A673 (cell line): ENCODE measurements around the gene LINGO1. TPM values are rescaled to one million over a fixed set of nuclear protein-coding genes. Genes with fewer than 3 reads are reported as not detected.

Experiments
- BruUV-seq: library from RNA; stranded (reverse); fragments of 400-500 nt; replicated peaks from 2 replicates; lab custom pipeline; 2021; lab: Mats Ljungman, UMichigan
- CTCF ChIA-PET: fragments of 300-600 bp; sonication (Branson Sonifier 250); formaldehyde crosslinking; loops from one replicate; lab custom pipeline; 2022; ENCODE audit warnings: antibody characterized with exemption; lab: Charles Lee
- POLR2A ChIA-PET: fragments of 300-600 bp; sonication (Branson Sonifier 250); formaldehyde crosslinking; loops from one replicate; lab custom pipeline; 2022; ENCODE audit warnings: antibody characterized with exemption; ENCODE audit not compliant: low non-redundant PET; lab: Charles Lee
- DNase-seq: peaks from one replicate; pipeline ENCODE4 v3.0.0-alpha.2; 2015; ENCODE audit warnings: low spot score
- H3K27ac ChIP-seq: fragments of 200-600 bp; sonication (generic); 2 replicates; pipeline ENCODE4 v1.5.1; 2016; ENCODE audit warnings: mixed run types, low read depth, mild to moderate bottlenecking, mixed read lengths, antibody characterized with exemption, low read length; ENCODE audit not compliant: poor library complexity, severe bottlenecking
- H3K27me3 ChIP-seq: fragments of 200-600 bp; sonication (generic); replicated peaks from 2 replicates; pipeline ENCODE4 v1.6.1; 2017; ENCODE audit warnings: mixed run types, low read depth, mild to moderate bottlenecking, mixed read lengths, antibody characterized with exemption, low read length; ENCODE audit not compliant: insufficient read depth, poor library complexity
- H3K36me3 ChIP-seq: fragments of 200-600 bp; sonication (generic); 2 replicates; pipeline ENCODE4 v1.6.1; 2016; ENCODE audit warnings: mixed run types, mild to moderate bottlenecking, mixed read lengths, antibody characterized with exemption, low read length; ENCODE audit not compliant: insufficient read depth, poor library complexity, severe bottlenecking
- H3K4me1 ChIP-seq: fragments of 200-600 bp; sonication (generic); 2 replicates; pipeline ENCODE4 v1.6.1; 2017; ENCODE audit warnings: mixed run types, mild to moderate bottlenecking, mixed read lengths, antibody characterized with exemption, low read length; ENCODE audit not compliant: insufficient read depth, poor library complexity, severe bottlenecking
- H3K4me3 ChIP-seq: fragments of 200-600 bp; sonication (generic); 2 replicates; pipeline ENCODE4 v1.5.1; 2016; ENCODE audit warnings: low read depth, mixed run types, mild to moderate bottlenecking, mixed read lengths, low read length; ENCODE audit not compliant: poor library complexity, severe bottlenecking
- H3K9me3 ChIP-seq: fragments of 200-600 bp; sonication (generic); 2 replicates; pipeline ENCODE4 v1.6.1; 2016; ENCODE audit warnings: mixed run types, low read depth, mild to moderate bottlenecking, mixed read lengths, antibody characterized with exemption, low read length; ENCODE audit not compliant: poor library complexity, severe bottlenecking
- EZH2 ChIP-seq: fragments of 200-600 bp; sonication (generic); IDR thresholded peaks from 2 replicates; pipeline ENCODE4 v1.6.1; 2017; ENCODE audit warnings: borderline replicate concordance, low read depth, mild to moderate bottlenecking, mixed read lengths, antibody characterized with exemption, low read length; ENCODE audit not compliant: poor library complexity, severe bottlenecking
- intact Hi-C: fragments of 100-400 bp; cut with micrococcal nuclease; formaldehyde crosslinking; loops from one replicate; pipeline ENCODE4 v1.10.0; 2022; ENCODE audit not compliant: unreplicated experiment
- total RNA-seq: library from RNA; stranded (reverse); gene quantifications from 2 replicates; pipeline ENCODE4 v1.2.3, GENCODE V29; 2021
- TF ChIP-seq, protein P1 (sequence below): fragments of 300-800, 200-600 bp; sonication (generic); conservative IDR thresholded peaks from 2 replicates; pipeline ENCODE4 v1.5.1; 2017; ENCODE audit warnings: low read depth, mild to moderate bottlenecking, antibody characterized with exemption, low read length, moderate library complexity, mixed read lengths

LINGO1 gene
- total RNA-seq, 1 experiment from 2014 or later: 93.7 TPM

DNA sequence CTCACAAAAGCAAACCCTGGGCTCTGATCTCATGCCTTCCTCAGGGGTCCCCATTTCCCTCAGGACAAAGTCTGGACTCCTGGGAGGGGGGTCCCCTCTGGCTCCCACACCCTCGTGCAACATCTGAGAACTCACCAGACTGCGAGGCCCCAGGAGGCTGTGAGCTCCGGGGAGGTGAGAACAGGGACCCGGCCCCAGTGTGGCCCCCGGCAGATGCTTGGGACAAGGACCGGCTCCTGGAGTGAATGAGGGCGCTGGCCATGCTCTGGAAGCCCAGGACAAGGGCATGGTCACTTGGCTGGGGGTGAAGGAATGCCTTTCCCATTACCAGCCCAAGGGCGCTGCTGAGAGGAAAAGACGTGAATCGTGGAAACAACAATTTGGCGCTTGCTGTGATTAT lies 48.0 kb downstream of the LINGO1 start:
- CTCF ChIA-PET: no interaction called here
- intact Hi-C loops: no loop called here
- H3K27me3 ChIP-seq: no peaks in the 10 kb centered on the region
- peaks cover 11% of the 10 kb centered on the region for H3K4me1 ChIP-seq
- no peaks in the 10 kb centered on the region for H3K9me3 ChIP-seq
- H3K4me3 ChIP-seq: no peak overlapping the region
- H3K36me3 ChIP-seq: no peaks in the 10 kb centered on the region
- TF ChIP-seq, protein P1, sequence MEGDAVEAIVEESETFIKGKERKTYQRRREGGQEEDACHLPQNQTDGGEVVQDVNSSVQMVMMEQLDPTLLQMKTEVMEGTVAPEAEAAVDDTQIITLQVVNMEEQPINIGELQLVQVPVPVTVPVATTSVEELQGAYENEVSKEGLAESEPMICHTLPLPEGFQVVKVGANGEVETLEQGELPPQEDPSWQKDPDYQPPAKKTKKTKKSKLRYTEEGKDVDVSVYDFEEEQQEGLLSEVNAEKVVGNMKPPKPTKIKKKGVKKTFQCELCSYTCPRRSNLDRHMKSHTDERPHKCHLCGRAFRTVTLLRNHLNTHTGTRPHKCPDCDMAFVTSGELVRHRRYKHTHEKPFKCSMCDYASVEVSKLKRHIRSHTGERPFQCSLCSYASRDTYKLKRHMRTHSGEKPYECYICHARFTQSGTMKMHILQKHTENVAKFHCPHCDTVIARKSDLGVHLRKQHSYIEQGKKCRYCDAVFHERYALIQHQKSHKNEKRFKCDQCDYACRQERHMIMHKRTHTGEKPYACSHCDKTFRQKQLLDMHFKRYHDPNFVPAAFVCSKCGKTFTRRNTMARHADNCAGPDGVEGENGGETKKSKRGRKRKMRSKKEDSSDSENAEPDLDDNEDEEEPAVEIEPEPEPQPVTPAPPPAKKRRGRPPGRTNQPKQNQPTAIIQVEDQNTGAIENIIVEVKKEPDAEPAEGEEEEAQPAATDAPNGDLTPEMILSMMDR: no peak
- no peak for TF ChIP-seq EZH2
- H3K27ac ChIP-seq: no peak overlapping the region
- DNase-seq: no peak
- POLR2A ChIA-PET: no interaction called here
- no TSS peak for BruUV-seq

- Histone ChIP-seq H3K9me3 (no peaks in the 10 kb centered on the region), H3K4me1 (peaks cover 13% of the 10 kb centered on the region), H3K4me3 (no peak overlapping the region), H3K27ac (no peak overlapping the region), H3K27me3 (no peaks in the 10 kb centered on the region), H3K36me3 (no peaks in the 10 kb centered on the region)
- DNase-seq: no peak
- ChIA-PET POLR2A (no interaction called here), CTCF (no interaction called here)
- intact Hi-C loops: no loop called here
- TF ChIP-seq EZH2: no peak
- TF ChIP-seq, protein P1: peak; percentile 33
- BruUV-seq: no TSS peak
Observed at GRCh38 chr15:77584201-77584600, 48.5 kb downstream of the LINGO1 start.

DNA sequence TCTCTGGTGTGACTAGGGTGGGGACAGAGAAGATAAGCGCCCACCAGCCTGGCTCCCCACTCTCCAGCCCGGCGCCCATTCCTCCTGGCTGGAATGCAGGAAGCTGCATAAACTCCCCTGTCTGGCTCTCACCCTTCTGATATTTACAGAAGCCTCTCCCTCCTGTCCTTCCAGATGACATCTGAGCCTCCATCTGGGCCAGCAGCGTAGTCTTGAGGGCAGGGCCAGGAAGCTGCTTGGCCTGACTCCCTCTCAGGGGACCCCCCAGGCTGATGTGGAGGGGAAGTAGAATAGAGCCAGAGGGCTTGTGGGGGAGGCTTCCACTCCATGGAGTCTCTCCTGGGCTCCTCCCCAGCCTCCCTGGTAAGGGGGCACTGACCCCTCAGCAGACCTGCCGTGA lies 49.9 kb downstream of the LINGO1 start:
- H3K27ac ChIP-seq: no peak overlapping the region
- TF ChIP-seq EZH2: no peak
- TF ChIP-seq, protein P1: no peak
- no peaks in the 10 kb centered on the region for H3K36me3 ChIP-seq
- no peaks in the 10 kb centered on the region for H3K9me3 ChIP-seq
- no peak for DNase-seq
- intact Hi-C loops: no loop called here
- no TSS peak for BruUV-seq
- H3K4me1 ChIP-seq: peaks cover 28% of the 10 kb centered on the region
- H3K27me3 ChIP-seq: no peaks in the 10 kb centered on the region
- ChIA-PET POLR2A (no interaction called here), CTCF (no interaction called here)
- H3K4me3 ChIP-seq: no peak overlapping the region
